Measurements from ENCODE around the gene DIP2C. TPM values are rescaled to one million over a fixed set of nuclear protein-coding genes. Genes with fewer than 3 reads are reported as not detected.
"Not testable (repeated sequence)": the region's sequence is repeated elsewhere in the genome, so short reads cannot be mapped to it uniquely, and the experiment has no call there.

The DIP2C gene
- total RNA-seq, 1 donor from 2014 or later, result 11.4 TPM

DNA sequence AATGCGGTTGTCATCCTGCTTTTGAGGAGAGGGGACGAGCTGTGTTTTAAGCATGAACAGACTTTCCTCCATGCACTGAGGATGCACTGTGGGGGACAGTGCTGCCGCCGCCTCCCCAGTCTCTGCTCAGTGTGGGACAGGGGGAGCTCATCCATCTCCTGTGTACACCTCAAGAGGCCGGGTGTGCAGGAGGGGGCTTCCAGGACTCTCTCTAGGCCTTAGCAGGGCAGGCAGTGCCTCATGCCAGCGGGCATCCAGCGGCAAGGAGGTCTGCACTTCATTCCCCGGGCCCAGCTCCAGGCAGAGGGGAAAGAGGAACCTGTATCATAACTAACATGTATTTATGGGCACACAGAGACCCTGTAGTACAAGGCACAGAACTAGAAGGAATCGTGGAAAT is 89.7 kb downstream of the DIP2C start:
- no peak for DNase-seq (ENCODE audit: low read depth)
- TF ChIP-seq, protein P1, sequence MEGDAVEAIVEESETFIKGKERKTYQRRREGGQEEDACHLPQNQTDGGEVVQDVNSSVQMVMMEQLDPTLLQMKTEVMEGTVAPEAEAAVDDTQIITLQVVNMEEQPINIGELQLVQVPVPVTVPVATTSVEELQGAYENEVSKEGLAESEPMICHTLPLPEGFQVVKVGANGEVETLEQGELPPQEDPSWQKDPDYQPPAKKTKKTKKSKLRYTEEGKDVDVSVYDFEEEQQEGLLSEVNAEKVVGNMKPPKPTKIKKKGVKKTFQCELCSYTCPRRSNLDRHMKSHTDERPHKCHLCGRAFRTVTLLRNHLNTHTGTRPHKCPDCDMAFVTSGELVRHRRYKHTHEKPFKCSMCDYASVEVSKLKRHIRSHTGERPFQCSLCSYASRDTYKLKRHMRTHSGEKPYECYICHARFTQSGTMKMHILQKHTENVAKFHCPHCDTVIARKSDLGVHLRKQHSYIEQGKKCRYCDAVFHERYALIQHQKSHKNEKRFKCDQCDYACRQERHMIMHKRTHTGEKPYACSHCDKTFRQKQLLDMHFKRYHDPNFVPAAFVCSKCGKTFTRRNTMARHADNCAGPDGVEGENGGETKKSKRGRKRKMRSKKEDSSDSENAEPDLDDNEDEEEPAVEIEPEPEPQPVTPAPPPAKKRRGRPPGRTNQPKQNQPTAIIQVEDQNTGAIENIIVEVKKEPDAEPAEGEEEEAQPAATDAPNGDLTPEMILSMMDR (conservative IDR thresholded peaks at IDR 0.05; ENCODE audit: low read depth, low read length), result no peak
- no peak overlapping the region for H3K4me3 ChIP-seq (ENCODE audit: low read depth, low read length)

- TF ChIP-seq, protein P1 (conservative IDR thresholded peaks at IDR 0.05; ENCODE audit: low read depth, low read length), result no peak
- peak; percentile 96 for DNase-seq (ENCODE audit: low read depth)
- H3K4me3 ChIP-seq (ENCODE audit: low read depth, low read length), result no peak overlapping the region
Observed at GRCh38 chr10:598415-599170, 90.9 kb downstream of the DIP2C start.

DNA sequence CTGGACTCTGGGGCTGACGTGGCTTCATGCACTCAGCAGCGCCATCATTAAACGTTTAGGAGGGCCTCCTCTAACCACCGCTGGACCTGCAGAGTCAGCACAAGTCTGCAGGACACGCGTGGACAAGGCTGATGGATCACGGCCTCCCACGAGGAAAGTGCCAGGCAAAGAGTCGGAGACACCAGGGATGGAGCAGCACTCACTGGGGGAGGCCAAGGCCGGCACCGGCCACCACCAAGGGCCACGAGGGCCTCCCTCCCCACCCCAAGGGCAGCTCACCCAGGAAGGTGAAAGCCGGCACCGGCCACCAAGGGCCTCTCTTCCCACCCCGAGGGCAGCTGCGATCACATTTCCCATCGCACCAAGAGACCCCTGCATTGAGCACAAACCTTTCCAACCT is 91.5 kb downstream of the DIP2C start:
- no peak overlapping the region for H3K4me3 ChIP-seq (ENCODE audit: low read depth, low read length)
- no peak for DNase-seq (ENCODE audit: low read depth)
- TF ChIP-seq, protein P1 (conservative IDR thresholded peaks at IDR 0.05; ENCODE audit: low read depth, low read length), result no peak

DNA sequence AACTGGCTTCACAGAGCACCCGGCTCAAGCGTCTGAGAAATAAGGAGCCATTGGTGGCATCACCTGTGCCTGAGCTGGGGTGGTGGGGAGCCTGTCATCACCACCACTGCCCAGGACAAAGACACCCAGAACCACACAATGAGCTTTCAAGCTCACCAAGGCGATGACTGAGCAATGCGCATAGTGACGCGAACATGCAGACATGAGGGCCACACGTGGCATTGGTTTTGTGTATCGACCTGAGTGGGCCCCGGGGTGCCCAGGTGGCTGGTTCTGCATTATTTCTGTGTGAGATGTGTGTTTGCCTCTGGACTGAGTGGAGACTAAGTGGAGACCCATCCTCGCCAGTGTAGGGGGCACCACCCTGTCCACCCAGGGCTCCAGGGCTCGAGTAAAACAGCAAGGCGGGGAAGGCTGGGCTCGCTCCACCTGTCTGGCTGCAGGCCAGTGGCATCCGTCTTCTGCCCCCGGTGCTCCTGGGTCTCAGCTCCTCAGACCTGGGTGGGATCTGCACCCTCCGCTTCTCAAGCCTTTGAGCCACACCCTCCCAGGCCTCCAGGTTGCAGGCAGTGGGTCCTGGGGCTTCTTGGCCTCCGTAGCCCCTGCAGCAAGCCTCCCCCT is 92.6 kb downstream of the DIP2C start:
- no peak for DNase-seq (ENCODE audit: low read depth)
- TF ChIP-seq, protein P1 (conservative IDR thresholded peaks at IDR 0.05; ENCODE audit: low read depth, low read length), result no peak
- no peak overlapping the region for H3K4me3 ChIP-seq (ENCODE audit: low read depth, low read length)

DNA sequence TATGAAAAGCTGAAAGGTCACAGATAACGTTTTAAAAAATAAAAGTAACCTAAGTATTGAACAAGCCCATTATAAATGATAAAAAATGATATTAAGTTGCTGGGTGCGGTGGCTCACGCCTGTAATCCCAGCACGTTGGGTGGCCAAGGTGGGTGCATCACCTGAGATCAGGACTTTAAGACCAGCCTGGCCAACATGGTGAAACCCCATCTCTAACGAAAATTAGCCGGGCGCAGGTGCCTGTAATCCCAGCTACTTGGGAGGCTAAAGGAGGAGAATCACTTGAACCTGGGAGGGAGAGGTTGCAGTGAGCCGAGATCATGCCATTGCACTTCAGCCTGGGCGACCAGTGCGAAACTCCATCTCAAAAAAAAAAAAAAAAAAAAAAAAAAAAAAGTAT is 93.3 kb downstream of the DIP2C start:
- H3K4me3 ChIP-seq (ENCODE audit: low read depth, low read length); DNase-seq (ENCODE audit: low read depth): not testable (repeated sequence)

DNA sequence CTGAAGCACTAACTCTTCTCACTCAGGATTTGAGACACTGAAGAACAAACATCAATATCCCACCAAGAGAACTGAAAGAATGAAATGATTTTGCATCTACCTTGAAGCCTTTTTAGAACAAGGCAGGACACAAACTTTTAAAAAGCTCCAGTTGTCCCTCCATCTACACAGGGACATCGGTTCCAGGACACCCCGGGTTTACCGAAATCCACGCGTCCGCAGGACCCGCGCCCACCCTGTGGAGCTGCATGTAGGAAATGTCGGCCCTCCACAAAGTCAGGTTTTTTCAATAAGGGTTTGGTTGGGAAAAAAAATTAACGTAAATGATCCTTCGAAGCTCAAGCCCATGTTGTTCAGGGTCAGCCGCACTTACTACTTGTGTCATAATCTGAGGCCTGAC is 94.0 kb downstream of the DIP2C start:
- TF ChIP-seq, protein P1 (conservative IDR thresholded peaks at IDR 0.05; ENCODE audit: low read depth, low read length), result no peak
- no peak for DNase-seq (ENCODE audit: low read depth)
- H3K4me3 ChIP-seq (ENCODE audit: low read depth, low read length), result no peak overlapping the region

- H3K4me3 ChIP-seq (ENCODE audit: low read depth, low read length), result no peak overlapping the region
- no peak for DNase-seq (ENCODE audit: low read depth)
- TF ChIP-seq, protein P1 (conservative IDR thresholded peaks at IDR 0.05; ENCODE audit: low read depth, low read length), result no peak
Observed at GRCh38 chr10:594584-595270, 94.7 kb downstream of the DIP2C start.
